HG03280 (cell line): ENCODE results near the gene MITF.

Experiments used
- ATAC-seq: cut with Tn5 transposase; IDR thresholded peaks from one replicate; pipeline ENCODE4 v1.9.1; 2021; ENCODE audit warnings: mild to moderate bottlenecking, moderate library complexity; ENCODE audit not compliant: unreplicated experiment

The MITF gene

GRCh38 chr3:69752241-69752640 lies 13.0 kb downstream of the MITF start:
- no peak for ATAC-seq

GRCh38 chr3:69753179-69753775 lies 14.0 kb downstream of the MITF start:
- no peak for ATAC-seq

- no peak for ATAC-seq
These were observed 16.5 kb downstream of the MITF start for GRCh38 chr3:69755795-69756194.

- no peak for ATAC-seq
These were observed 22.9 kb downstream of the MITF start for GRCh38 chr3:69761896-69762767.

GRCh38 chr3:69762768-69763229 lies 23.5 kb downstream of the MITF start:
- no peak for ATAC-seq

GRCh38 chr3:69763458-69763857 lies 24.2 kb downstream of the MITF start:
- no peak for ATAC-seq

- ATAC-seq = no peak
These were observed 25.0 kb downstream of the MITF start for GRCh38 chr3:69764121-69764741.

- ATAC-seq = no peak
These were observed 25.6 kb downstream of the MITF start for GRCh38 chr3:69764861-69765260.

- ATAC-seq = no peak
These were observed 27.4 kb downstream of the MITF start for GRCh38 chr3:69766638-69767037.

- no peak for ATAC-seq
These were observed 28.3 kb downstream of the MITF start for GRCh38 chr3:69767571-69767970.

- no peak for ATAC-seq
These were observed 29.2 kb downstream of the MITF start for GRCh38 chr3:69768438-69768837.

GRCh38 chr3:69770219-69770618 lies 31.0 kb downstream of the MITF start:
- ATAC-seq = no peak

GRCh38 chr3:69770976-69771634 lies 31.8 kb downstream of the MITF start:
- ATAC-seq = no peak

GRCh38 chr3:69772152-69772867 lies 33.0 kb downstream of the MITF start:
- no peak for ATAC-seq

- ATAC-seq = no peak
These were observed 34.8 kb downstream of the MITF start for GRCh38 chr3:69774029-69774428.

GRCh38 chr3:69775751-69776150 lies 36.5 kb downstream of the MITF start:
- ATAC-seq = no peak

- ATAC-seq = no peak
These were observed 37.0 kb downstream of the MITF start for GRCh38 chr3:69776289-69776688.

- no peak for ATAC-seq
These were observed 37.8 kb downstream of the MITF start for GRCh38 chr3:69776920-69777581.

- no peak for ATAC-seq
These were observed 38.3 kb downstream of the MITF start for GRCh38 chr3:69777582-69777967.

GRCh38 chr3:69781593-69781992 lies 42.3 kb downstream of the MITF start:
- no peak for ATAC-seq
